Left renal pelvis (tissue), 4 donors: ENCODE measurements around the gene HAUS3. TPM values are rescaled to one million over a fixed set of nuclear protein-coding genes. Genes with fewer than 3 reads are reported as not detected.

Experiments
- DNase-seq, 4 donors: peaks; one replicate each; pipeline ENCODE4 v3.0.0-alpha.2; 2013; ENCODE audit warnings: low read depth in 4 of 4, low spot score in 3 of 4
- polyA plus RNA-seq, 4 donors: library from polyadenylated mRNA; unstranded; fragments of 120-200 nt; gene quantifications; one replicate each; pipeline ENCODE4 v1.2.1, GENCODE V29; 2013; ENCODE audit not compliant: insufficient read length in 4 of 4

The HAUS3 gene, protein sequence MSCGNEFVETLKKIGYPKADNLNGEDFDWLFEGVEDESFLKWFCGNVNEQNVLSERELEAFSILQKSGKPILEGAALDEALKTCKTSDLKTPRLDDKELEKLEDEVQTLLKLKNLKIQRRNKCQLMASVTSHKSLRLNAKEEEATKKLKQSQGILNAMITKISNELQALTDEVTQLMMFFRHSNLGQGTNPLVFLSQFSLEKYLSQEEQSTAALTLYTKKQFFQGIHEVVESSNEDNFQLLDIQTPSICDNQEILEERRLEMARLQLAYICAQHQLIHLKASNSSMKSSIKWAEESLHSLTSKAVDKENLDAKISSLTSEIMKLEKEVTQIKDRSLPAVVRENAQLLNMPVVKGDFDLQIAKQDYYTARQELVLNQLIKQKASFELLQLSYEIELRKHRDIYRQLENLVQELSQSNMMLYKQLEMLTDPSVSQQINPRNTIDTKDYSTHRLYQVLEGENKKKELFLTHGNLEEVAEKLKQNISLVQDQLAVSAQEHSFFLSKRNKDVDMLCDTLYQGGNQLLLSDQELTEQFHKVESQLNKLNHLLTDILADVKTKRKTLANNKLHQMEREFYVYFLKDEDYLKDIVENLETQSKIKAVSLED
- 10 to 100 TPM; 19.0 to 22.5 (median 21.2) TPM for polyA plus RNA-seq

DNA sequence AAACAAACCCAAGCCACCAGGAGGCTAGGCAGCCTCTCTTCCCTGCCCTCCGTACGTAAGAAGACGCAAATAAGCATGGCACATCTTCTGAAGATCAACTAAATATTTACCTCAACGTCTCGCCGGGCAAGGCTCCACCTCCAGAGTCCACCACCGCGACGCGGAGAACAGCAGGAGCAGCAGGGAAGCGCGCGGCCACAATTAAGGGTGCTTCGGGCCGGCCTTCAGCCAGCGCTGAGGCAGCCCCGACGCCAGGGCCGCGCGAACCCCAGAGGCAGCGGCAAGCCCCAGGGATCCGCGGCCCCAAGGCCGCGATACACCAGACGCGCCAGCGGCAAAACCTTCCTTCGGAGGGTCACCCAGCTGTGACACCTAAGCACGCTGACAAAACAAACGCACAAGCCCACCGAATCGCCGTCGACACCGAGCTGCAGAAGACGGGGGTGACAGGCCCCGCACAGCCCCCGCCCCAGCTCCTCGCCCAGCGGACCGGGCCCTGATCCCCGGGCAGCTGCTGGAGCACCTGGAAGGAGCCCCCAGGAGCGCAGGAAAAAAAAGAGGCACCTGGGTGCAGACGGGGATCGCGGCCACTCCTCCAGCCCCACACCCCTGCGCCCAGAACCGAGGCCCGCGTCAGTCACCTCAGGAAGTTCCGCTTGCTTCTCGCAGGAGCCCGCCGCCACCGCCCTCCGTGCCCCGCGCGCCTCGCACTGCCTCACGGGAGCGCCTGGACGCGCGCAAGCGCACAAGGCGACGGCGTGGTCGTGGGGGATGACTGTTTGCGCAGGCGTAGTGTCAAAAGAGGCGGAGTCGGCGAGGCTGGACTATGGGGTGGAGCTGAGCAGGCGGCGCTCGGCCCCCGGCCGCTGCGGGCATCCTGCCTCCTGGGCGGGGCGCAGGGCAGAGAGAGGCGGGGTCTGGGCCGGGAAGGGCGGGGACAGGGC, at the start of gene HAUS3, which contains the start of gene POLN:
TSS of gene HAUS3 (minus strand) at position 712 of the 944 bp plus-strand sequence. CDS start 1,175 bp downstream, outside the sequence.
TSS of gene POLN (minus strand) at position 712 of the 944 bp plus-strand sequence. CDS start 12,890 bp downstream, outside the sequence.
- DNase-seq: peak; percentile 92 to 97 (median 94)

DNA sequence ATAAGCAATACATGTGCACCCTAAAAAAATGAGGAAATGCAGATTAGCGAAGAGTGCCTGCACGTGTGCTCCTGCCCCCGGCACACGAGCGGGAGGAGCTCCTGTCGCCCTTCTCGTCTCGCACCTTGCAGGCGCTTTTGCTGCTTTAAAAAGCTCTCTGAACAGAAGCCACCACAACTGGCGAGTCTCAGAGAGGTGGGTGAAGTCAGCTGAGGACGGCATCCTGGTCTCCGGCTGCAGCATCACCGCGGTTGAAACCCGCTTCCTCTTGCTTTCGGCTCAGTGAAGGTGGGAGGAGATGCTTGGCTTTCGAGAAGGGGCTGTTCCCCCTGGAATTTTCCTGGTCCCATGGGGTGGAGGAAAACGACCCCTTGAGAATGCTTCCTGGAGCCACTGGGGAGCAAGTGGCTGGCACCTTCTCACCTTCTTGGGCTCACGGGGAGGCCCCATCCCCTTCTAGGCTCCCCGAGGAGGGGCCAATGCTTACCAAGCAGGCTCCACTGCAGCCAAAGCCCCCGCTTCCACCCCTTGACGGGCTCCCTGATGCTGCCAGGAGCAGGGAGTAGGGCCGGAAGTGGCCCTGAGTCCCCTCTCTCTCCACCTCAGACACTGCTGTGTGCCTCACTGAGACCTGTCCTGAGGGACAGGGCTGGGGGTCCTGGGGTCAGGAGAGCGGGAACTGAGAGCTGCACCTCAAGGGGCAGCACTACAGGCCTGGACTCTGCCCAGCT, 49.2 kb upstream of the HAUS3 start:
- no peak for DNase-seq

DNA sequence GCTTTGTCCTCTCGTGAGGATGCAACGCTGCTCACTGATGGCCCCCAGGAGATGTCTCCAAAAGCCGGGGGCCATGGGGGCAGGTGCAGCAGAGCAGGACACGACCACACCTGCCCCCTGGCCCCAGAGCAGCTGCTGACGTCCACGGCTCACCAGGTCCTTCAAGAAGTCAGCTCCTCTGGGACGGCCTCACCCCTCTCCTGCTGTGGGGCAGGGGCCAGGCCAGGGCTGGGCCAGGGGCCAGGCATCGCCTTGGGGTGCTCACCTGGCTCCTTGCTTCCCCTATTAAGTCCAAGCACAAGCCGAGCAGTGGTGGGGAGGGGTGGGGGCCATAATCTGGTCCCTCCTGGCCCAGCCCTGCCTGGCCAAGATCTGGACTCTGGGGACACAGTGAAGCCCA, 48.6 kb upstream of the HAUS3 start:
- no peak for DNase-seq

DNA sequence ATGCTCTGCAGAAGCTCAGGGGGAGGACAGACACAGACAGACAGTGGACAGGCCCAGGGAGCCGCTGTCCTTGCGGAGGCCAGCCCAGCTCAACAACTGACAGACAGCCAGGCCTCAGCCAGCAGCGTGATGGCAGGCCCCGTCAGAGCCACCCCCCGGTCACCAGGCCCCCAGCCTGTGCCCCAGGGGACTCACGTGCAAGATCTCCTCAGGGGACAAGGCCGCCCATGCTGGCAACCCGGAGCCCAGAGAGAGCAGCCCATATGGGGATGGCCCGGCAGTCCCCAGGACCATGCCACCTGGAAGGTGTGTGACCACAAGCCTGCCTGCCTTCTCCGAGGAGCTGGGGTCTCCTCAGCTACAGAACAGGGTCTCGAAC, 48.0 kb upstream of the HAUS3 start:
- no peak for DNase-seq

DNA sequence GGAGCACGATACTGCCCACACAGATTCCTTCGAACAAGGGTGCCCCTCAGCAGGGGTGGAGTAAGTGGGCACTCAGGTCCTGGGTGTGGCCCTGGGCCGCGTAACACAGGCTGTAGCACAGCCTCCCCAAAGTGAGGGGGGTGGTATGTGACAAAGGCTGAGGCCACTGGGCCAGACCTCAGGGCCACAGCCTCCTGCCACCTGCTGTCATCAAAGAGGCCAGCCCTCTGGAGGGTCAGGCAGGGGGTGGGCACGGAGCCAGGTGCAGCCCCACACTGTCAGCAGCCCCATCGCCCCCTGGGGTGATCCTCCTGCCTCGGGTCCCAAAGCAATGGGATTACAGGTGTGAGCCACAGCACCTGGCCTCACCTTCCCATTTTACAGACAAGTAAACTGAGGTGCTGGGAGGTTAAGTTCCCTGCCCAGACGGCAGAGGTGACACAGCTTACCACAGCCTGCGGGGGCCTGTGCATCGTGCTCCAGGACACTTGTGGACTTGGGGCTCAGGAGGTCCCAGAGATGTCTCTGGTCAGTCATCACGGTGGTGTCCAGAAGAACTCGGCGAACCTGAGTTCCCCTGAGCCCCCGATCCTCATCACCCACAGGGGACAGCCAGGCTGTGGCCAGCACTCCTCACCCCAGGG, 47.5 kb upstream of the HAUS3 start:
- DNase-seq: no peak

DNA sequence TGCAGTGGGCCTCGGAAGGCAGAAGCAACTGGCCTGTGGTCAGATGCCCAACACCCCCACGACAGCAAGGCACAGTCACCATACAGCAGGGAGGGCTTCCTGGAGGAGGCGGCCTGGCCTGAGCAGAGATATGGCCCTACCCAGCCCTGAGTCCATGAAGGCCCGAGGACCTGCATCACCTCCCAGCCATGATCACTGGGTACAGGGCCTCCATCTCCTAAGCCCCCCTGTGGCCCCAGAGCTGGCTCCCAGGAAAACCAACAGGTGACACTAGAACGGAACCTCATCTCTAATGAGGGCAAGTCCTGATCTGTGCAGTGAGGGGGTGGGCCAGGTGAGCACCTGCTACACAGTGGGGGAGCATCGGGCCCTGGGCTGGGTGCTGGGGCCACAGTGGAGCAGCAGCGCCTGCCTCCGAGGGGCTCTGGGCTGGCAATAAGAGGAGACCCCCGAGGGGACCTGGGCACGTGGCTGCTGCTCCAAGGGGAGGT, 46.2 kb upstream of the HAUS3 start:
- DNase-seq: no peak

DNA sequence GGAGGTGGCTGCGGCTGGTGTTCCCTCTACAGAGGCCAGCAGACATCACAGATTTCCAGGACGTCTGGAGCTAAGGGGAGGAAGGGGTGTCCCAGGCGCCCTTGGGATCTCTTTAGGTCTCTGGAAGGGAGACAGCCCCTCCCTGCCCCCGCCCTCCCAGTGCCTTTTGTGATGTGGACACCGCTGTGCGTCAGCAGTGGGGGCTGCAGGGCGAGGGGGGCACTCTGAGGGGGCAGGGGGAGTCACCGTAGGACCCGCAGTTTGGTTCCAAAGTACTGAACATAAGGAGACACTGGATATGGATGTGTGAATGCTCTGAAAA, 45.6 kb upstream of the HAUS3 start:
- DNase-seq: no peak

DNA sequence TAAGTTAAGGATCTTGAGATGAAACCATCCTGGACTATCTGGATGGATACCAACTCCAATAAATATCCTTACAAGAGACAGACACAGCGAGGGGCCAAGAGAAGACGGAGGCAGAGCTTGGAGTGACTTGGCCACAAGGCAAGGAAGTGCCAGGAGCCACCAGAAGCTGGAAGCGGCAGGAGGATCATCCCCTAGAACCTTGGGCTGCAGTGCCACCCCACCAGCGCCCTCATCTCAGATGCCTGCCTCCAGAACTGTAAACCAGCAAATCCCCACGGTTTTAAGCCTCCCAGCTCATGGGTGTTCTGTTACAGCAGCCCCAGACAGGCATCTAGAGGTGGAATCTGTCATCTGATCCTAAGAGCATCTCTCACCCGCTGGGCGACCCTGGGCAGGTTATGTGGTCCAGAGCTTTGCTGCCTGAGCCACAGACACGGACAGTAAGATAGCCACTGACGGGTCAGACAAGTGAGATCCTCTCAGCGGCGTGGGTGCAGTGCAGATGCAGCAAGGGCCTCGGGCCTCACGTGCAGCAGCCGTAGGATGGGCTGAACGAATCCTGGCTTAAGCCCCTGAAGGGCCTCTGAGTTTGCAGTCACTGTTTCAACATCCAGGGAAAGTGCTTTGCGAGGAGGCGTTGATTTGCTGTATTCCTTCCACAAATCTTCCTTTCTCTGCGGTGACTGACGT, 45.1 kb upstream of the HAUS3 start:
- DNase-seq: no peak

DNA sequence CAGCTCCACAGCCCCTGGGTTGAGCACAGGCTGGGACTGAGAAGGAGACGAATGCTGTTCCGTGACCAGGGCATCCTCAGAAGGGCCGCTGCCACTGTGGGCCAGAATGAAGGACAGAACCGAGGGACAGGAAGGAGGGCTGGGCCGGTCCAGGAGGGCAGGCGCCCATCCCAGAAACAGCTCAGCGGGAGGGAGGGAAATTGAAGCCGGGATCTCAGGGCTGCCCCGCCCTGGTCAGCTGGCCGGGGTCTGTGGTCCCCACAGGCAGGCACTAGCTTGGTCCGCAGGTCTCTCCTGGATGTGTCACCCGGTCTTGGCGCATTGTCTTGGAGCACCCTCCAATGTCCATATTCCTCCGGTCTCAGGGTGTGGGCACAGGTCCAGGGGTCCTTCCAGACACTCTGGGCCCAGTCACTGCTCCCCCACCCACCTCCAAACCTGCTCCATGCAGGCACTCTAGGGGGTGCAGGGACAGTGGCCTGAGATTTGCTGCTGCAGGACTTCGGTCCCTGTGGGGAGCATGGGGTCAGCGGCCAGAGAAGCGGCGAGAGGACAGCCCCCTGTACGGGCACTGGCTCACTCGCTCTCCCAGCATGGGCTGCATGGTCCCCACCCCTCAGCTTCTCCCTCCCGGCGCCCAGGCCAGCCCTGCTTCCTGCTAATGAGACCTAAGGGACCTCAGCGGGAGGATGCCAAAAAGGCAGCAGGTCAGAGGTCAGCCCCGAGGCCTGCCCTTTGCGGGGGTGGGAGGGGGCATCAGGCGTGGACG, 43.9 kb upstream of the HAUS3 start:
- DNase-seq: no peak

DNA sequence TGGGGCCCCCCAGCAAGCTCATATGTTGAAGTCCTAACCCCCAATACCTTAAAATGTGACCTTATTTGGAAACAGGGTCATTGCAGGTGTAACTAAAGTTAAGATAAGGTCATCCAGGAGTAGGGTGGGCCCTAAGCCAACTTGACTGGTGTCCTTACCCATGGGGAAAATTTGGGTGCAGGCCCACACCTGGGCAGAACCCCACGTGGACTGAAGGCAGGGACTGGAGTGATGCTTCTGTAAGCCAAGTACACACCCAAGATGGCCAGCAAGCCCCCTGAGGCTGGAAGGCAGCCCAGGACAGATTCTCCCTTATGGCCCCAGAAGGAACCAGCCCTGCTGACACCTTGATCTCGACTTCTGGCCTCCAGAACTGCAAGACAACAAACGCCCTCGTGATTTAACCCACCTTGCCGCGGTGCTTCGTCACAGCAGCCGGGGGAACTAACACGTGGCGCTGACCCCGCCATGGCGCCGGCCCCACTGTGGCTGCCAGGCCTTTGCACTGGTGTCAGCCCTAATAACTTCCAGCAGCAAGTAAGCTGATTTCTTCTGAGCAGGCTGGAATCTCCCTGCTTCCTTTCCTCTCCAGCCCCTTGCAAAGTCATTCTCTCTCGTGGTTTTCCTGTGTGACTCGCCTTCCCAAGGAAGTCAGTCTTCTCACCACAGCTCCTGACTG, 43.2 kb upstream of the HAUS3 start:
- no peak for DNase-seq

DNA sequence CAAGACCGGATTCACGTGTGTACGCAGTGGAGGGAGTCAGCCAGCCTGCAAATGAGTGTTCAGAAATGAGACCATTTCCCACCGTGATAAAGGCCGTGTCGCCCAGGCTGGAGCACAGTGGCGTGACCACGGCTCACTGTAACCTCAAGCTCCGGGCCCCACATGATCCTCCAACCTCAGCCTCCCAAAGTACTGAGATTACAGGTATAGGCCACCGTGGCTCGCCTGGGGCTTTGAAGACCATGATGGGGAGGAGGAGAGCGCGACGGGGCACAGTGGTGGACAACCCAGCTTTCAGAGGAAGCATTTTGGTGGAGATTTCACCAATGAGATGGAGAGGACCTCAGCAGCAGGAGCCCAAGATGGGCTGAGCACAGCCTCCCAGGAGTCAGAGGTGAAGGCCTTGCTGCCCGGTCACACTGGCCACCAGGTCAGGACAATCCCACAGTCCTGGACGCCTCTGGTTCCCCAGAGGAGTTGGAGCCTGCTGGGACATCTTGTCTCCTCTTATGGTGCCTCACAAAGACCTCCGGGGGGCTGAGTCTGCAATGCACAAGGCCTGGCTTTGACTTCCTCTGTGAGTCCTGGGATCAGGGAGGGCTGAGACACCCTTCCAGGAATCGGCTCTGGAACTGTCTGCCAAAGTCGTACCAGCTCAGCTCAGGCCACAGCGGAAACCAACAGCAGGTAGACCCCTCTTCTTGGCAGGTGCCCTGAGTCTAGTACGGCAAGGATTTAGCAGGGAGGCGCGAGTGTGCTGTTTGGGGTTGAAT, 42.4 kb upstream of the HAUS3 start:
- no peak for DNase-seq

DNA sequence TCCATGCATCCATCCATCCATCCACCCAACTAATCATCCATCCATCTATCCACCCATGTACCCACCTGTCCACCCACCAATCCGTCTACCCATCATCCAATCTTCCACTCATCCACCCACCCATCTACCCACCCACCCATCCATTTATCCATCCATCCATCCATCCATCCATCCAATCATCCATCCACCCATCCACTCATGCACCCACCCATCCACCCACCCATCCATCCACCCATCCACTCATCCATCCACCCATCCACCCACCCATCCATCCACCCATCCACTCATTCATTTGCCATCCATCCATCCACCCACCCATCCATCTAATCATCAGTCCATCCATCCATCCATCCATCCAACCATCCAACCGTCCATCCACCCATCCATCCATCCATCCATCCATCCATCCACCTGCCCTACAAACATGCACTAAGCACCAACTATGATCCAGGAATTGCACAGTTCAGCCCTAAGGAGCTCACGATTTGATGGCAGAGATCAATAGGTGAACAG, 41.3 kb upstream of the HAUS3 start:
- no peak for DNase-seq

DNA sequence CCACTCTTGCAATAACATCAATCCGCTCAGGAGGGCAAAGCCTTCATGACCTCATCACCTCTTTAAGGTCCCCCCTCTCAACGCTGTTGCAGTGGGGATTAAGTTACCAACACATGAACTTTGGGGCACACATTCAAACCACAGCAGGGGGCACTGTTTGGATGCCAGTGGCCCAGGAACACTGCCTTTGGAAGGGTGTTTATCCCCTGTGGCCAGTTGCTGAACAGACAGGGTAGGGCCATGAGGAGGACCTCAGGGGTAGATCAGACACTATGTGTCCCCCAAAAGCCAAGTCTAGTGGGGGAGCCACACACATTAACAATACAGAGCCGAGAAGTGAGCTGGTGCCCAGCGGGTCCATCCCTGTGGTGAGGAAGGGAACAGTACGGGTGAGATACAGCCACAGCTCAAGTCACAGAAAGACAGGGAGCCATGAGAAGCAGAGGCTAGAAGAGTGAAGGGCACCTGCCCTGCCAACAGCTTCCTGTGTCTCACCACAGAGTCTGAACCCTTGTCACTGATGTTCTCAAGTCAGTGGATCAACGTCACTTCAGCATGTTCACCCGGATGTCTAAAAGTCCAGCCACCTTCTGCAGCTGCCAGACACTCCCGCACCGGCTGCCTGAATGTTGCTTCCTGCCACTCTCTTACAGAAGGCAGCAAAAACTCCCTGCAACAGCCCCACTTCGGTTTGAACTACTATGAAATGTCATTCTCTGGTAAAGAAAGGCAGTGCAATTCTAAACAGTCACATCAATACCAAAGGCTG, 39.8 kb upstream of the HAUS3 start:
- DNase-seq: no peak

DNA sequence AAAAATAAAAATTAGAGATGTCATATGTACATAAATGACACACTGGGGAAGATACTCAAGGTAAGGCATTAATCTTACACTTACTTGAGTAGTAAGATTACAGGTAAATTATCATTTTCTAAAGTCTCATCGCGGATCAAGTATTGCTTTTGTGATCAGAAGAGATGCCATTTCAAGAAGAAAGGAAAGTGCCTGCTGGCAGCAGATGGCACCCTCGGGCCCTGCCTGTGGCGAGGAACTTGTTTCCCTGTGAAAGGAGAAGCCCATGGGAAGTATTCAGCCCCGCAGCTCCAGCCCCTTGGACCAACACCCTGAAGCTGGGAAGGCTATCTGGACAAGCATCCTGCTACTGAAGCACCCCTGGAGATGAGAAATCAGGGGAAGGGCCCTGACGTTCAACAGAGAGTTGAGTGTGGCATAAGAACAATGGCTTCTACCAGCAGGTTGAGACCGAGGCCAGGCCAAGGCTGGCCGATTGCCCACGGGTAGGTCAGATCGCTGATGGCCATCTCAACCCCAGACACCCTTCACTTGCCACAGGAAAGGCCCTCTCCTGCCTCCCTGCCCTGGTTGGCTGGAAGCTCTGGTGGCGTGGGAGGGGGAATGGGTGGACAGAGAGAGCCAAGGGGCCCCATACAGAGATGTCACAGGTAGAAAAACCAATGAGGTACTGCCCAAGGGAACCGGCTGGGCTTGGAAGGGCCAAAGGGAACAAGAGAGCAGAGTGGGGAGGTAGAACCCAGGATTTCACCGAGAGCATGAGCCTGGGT, 38.8 kb upstream of the HAUS3 start:
- no peak for DNase-seq

DNA sequence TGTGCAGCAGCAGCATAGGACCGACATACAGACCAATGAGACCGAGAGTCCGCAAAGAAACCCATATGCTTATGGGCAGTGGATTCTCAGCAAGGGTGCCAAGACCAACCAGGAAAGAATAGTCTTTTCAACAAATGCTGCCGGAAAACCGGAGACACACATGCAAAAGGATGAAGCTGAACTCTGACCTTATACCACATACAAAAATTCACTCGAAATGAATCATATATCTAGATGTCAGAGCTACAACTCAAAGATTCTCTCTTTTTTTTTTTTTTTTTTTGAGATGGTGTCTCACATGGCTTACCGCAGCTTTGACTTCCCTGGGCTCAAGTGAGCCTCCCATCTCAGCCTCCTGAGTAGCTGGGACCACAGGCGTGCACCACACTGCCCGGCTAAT, 36.0 kb upstream of the HAUS3 start:
- no peak for DNase-seq
